IMR-90 (cell line): ENCODE measurements around the gene CYP19A1. TPM values are rescaled to one million over a fixed set of nuclear protein-coding genes. Genes with fewer than 3 reads are reported as not detected.

ENCODE experiments used
- ATAC-seq: fragments of 200-7000 bp; cut with Tn5 transposase; 2 replicates; pipeline ENCODE4 v1.9.1; 2020; ENCODE audit warnings: low read depth, mild to moderate bottlenecking, moderate library complexity
- BruUV-seq: library from RNA; stranded (reverse); fragments of 400-500 nt; replicated peaks from 2 replicates; lab custom pipeline; 2021; lab: Mats Ljungman, UMichigan
- CTCF ChIA-PET: fragments of 300-600 bp; formaldehyde crosslinking; extraction: SDS; loops from one replicate; lab custom pipeline; 2021; ENCODE audit warnings: antibody characterized with exemption; lab: Yijun Ruan, JAX
- POLR2A ChIA-PET: fragments of 300-600 bp; sonication (Branson Sonifier 250); formaldehyde crosslinking; loops from one replicate; lab custom pipeline; 2022; ENCODE audit warnings: antibody characterized with exemption; ENCODE audit not compliant: unreplicated experiment; lab: Charles Lee
- DNase-seq: peaks from one replicate; pipeline ENCODE4 v3.0.0; 2013
- H2AFZ ChIP-seq: replicated peaks from 2 replicates; pipeline ENCODE3; 2013; ENCODE audit warnings: low read length, mild to moderate bottlenecking; ENCODE audit not compliant: poor library complexity
- H2AK5ac ChIP-seq: 2 replicates; pipeline ENCODE4 v1.6.1; 2013; ENCODE audit warnings: low read depth, low read length, inconsistent platforms
- H2AK9ac ChIP-seq: replicated peaks from 2 replicates; pipeline ENCODE3; 2013; ENCODE audit warnings: mild to moderate bottlenecking, low read depth, low read length, moderate library complexity; ENCODE audit not compliant: poor library complexity
- H2BK120ac ChIP-seq: 2 replicates; pipeline ENCODE4 v1.6.1; 2013; ENCODE audit warnings: low read depth, low read length, inconsistent platforms
- H2BK15ac ChIP-seq: 3 replicates; pipeline ENCODE4 v1.6.1; 2013; ENCODE audit warnings: low read depth, low read length, inconsistent platforms
- H2BK20ac ChIP-seq: 2 replicates; pipeline ENCODE4 v1.6.1; 2013; ENCODE audit warnings: low read depth, mild to moderate bottlenecking, inconsistent platforms, low read length, moderate library complexity
- H2BK5ac ChIP-seq: 2 replicates; pipeline ENCODE4 v1.6.1; 2013; ENCODE audit warnings: mild to moderate bottlenecking, low read depth, low read length, inconsistent platforms; ENCODE audit not compliant: poor library complexity, severe bottlenecking
- H3K14ac ChIP-seq: replicated peaks from 2 replicates; pipeline ENCODE4 v1.6.1; 2013; ENCODE audit warnings: low read depth, low read length, inconsistent platforms
- H3K18ac ChIP-seq: 2 replicates; pipeline ENCODE4 v1.6.1; 2013; ENCODE audit warnings: low read depth, low read length, control low read depth
- H3K23ac ChIP-seq: 2 replicates; pipeline ENCODE4 v1.6.1; 2013; ENCODE audit warnings: low read depth, low read length, inconsistent platforms
- H3K27ac ChIP-seq: 2 replicates; pipeline ENCODE4 v1.5.1; 2013; ENCODE audit warnings: mild to moderate bottlenecking, control low read depth, low read length; ENCODE audit not compliant: insufficient read depth
- H3K27me3 ChIP-seq: 2 replicates; pipeline ENCODE4 v1.6.1; 2013; ENCODE audit warnings: low read length; ENCODE audit not compliant: control insufficient read depth, insufficient read depth
- H3K36me3 ChIP-seq: 2 replicates; pipeline ENCODE4 v1.6.1; 2013; ENCODE audit warnings: low read length, mixed read lengths; ENCODE audit not compliant: control insufficient read depth, insufficient read depth
- H3K4ac ChIP-seq: 2 replicates; pipeline ENCODE4 v1.6.1; 2013; ENCODE audit warnings: low read depth, low read length, inconsistent platforms
- H3K4me1 ChIP-seq: 2 replicates; pipeline ENCODE4 v1.6.1; 2013; ENCODE audit warnings: low read length, mixed read lengths; ENCODE audit not compliant: control insufficient read depth, insufficient read depth
- H3K4me2 ChIP-seq: 2 replicates; pipeline ENCODE4 v1.6.1; 2013; ENCODE audit warnings: low read depth, mild to moderate bottlenecking, control low read depth, low read length, moderate library complexity
- H3K4me3 ChIP-seq: 2 replicates; pipeline ENCODE4 v1.5.1; 2013; ENCODE audit warnings: low read depth, mild to moderate bottlenecking, control low read depth, low read length, moderate library complexity; ENCODE audit not compliant: insufficient read depth
- H3K56ac ChIP-seq: 2 replicates; pipeline ENCODE4 v1.6.1; 2013; ENCODE audit warnings: low read length, inconsistent platforms; ENCODE audit not compliant: insufficient read depth; ENCODE audit errors: extremely low read depth
- H3K79me1 ChIP-seq, 2 experiments: 2 replicates each; pipeline ENCODE4 v1.6.1; 2013; ENCODE audit warnings: low read length in 2 of 2, inconsistent platforms in 1 of 2, low read depth in 1 of 2
- H3K9ac ChIP-seq: 2 replicates; pipeline ENCODE4 v1.6.1; 2013; ENCODE audit warnings: low read depth, low read length, control low read depth
- H3K9me1 ChIP-seq: 2 replicates; pipeline ENCODE4 v1.6.1; 2013; ENCODE audit warnings: low read length, inconsistent platforms; ENCODE audit not compliant: insufficient read depth
- H3K9me3 ChIP-seq: 2 replicates; pipeline ENCODE4 v1.6.1; 2013; ENCODE audit warnings: low read length; ENCODE audit not compliant: control insufficient read depth, insufficient read depth
- H4K20me1 ChIP-seq: 2 replicates; pipeline ENCODE4 v1.6.1; 2013; ENCODE audit warnings: low read length, inconsistent platforms; ENCODE audit not compliant: insufficient read depth
- H4K5ac ChIP-seq: 2 replicates; pipeline ENCODE4 v1.6.1; 2013; ENCODE audit warnings: mild to moderate bottlenecking, low read depth, low read length, control low read depth
- H4K8ac ChIP-seq, 2 experiments: 2 replicates each; pipeline ENCODE4 v1.6.1; 2013; ENCODE audit warnings: low read depth in 2 of 2, low read length in 2 of 2, control low read depth in 1 of 2, inconsistent platforms in 1 of 2
- H4K91ac ChIP-seq: 2 replicates; pipeline ENCODE4 v1.6.1; 2013; ENCODE audit warnings: low read depth, low read length, inconsistent platforms; ENCODE audit not compliant: insufficient read depth
- BHLHE40 ChIP-seq: fragments of 150-350 bp; IDR thresholded peaks from 2 replicates; pipeline ENCODE4 v1.6.1; 2016; ENCODE audit warnings: mild to moderate bottlenecking, low read depth, low read length
- CEBPB ChIP-seq: IDR thresholded peaks from 2 replicates; pipeline ENCODE4 v1.6.1; 2012; ENCODE audit warnings: low read depth, low read length, improper control_type of control experiment
- CHD1 ChIP-seq: IDR thresholded peaks from 2 replicates; pipeline ENCODE4 v1.6.1; 2012; ENCODE audit warnings: low read depth, low read length, improper control_type of control experiment
- CTCF ChIP-seq: conservative IDR thresholded peaks from 2 replicates; pipeline ENCODE4 v1.5.1; 2012; ENCODE audit warnings: mild to moderate bottlenecking, low read depth, low read length, improper control_type of control experiment
- FOS ChIP-seq: fragments of 150-350 bp; IDR thresholded peaks from 2 replicates; pipeline ENCODE4 v1.6.1; 2016; ENCODE audit warnings: low read depth, low read length
- MAFK ChIP-seq: IDR thresholded peaks from 2 replicates; pipeline ENCODE4 v1.6.1; 2012; ENCODE audit warnings: low read depth, low read length, improper control_type of control experiment
- MAZ ChIP-seq: IDR thresholded peaks from 2 replicates; pipeline ENCODE4 v1.6.1; 2012; ENCODE audit warnings: low read depth, mild to moderate bottlenecking, low read length, improper control_type of control experiment, moderate library complexity, borderline replicate concordance
- MXI1 ChIP-seq: IDR thresholded peaks from 2 replicates; pipeline ENCODE4 v1.6.1; 2012; ENCODE audit warnings: low read depth, mild to moderate bottlenecking, low read length, moderate library complexity, borderline replicate concordance
- NFE2L2 ChIP-seq: fragments of 150-350 bp; IDR thresholded peaks from 2 replicates; pipeline ENCODE4 v1.6.1; 2016; ENCODE audit warnings: low read depth, mild to moderate bottlenecking, low read length
- POLR2A ChIP-seq: IDR thresholded peaks from 2 replicates; pipeline ENCODE4 v1.6.1; 2012; ENCODE audit warnings: mild to moderate bottlenecking, low read depth, low read length
- RAD21 ChIP-seq: IDR thresholded peaks from 2 replicates; pipeline ENCODE4 v1.6.1; 2012; ENCODE audit warnings: low read length, improper control_type of control experiment
- RFX5 ChIP-seq: IDR thresholded peaks from 2 replicates; pipeline ENCODE4 v1.8.0; 2012; ENCODE audit warnings: low read depth, mild to moderate bottlenecking, low read length, moderate library complexity
- SMC3 ChIP-seq: fragments of 150-350 bp; IDR thresholded peaks from 2 replicates; pipeline ENCODE4 v1.6.1; 2016; ENCODE audit warnings: low read depth, mild to moderate bottlenecking, antibody characterized with exemption, low read length, moderate library complexity
- WGBS, 2 experiments: methylation state at CpG; one replicate each; pipeline versions ENCODE4 v1.1.5 to v1.1.7; 2013; ENCODE audit warnings: missing lambda C conversion rate in 2 of 2; ENCODE audit not compliant: insufficient read length in 1 of 2; ENCODE audit errors: extremely low coverage in 2 of 2; 5-methylcytosine and 5-hydroxymethylcytosine counted together
- dilution Hi-C: fragments of 300-500 bp; cut with HindIII; formaldehyde crosslinking; loops from one replicate; pipeline ENCODE4 v1.14.3; 2018; ENCODE audit warnings: low sequenced_read_pairs; ENCODE audit not compliant: unreplicated experiment
- in situ Hi-C: fragments of 300-500 bp; cut with MboI; formaldehyde crosslinking; loops from 3 replicates; pipeline ENCODE4 v1.14.3; 2019; ENCODE audit warnings: low sequenced_read_pairs, inconsistent platforms, mixed read lengths
- intact Hi-C: fragments of 100-400 bp; cut with micrococcal nuclease; formaldehyde crosslinking; loops from 2 replicates; pipeline ENCODE4 v1.10.0; 2022
- polyA plus RNA-seq, 3 experiments: library from polyadenylated mRNA; depleted of rRNA; stranded (reverse); fragments of >200 nt; gene quantifications; 2 replicates each; pipeline ENCODE4 v1.2.3, GENCODE V29; 2012; ENCODE audit warnings: low replicate concordance in 1 of 3
- total RNA-seq: library from RNA; depleted of rRNA; stranded (reverse); fragments of >200 nt; gene quantifications from 2 replicates; pipeline ENCODE4 v1.2.3, GENCODE V29; 2012
- TF ChIP-seq, protein P1 (sequence below): fragments of 150-350 bp; IDR thresholded peaks from 2 replicates; pipeline ENCODE4 v1.6.1; 2017; ENCODE audit warnings: mild to moderate bottlenecking, antibody characterized with exemption, low read length, low read depth
- TF ChIP-seq, protein P2 (sequence below): fragments of 150-350 bp; IDR thresholded peaks from 2 replicates; pipeline ENCODE4 v1.6.1; 2016; ENCODE audit warnings: low read depth, mild to moderate bottlenecking, low read length, moderate library complexity, borderline replicate concordance

The CYP19A1 gene
- total and polyA plus RNA-seq, 2 of the 4 experiments (the other 2 are of a cell fraction) = not detected

DNA sequence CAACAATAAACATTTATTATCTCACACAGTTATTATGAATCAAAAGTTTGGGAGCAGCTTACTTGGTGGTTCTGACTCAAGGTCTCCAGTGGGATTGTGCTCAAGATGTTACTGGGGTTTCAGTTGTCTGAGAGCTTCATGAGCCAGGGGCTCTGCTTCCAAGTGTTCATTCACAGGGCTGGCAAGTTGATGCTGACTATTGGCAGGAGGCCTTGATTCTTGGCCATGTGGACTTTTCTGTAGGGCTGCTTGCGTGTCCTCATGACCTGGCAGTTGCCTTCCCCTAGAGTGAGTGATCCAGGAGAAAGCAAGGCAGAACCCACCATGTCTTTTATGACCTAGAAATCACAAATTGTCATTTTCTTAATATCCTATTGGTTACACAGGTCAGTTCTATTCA lies 156.5 kb downstream of the CYP19A1 start:
- ChIA-PET POLR2A (no interaction called here), CTCF (interaction anchor here (0.6 to 1.3 kb wide), 3 partner anchors 12 to 20 kb away, joined by 3 to 4 read pairs (median 4); no protein-coding TSS in a partner anchor)
- no peaks in the 10 kb centered on the region for H3K79me1 ChIP-seq
- dilution Hi-C loops (no loop called here), in situ Hi-C loops (no loop called here), intact Hi-C loops (no loop called here)
- H2BK20ac ChIP-seq = no peak overlapping the region
- H3K4me2 ChIP-seq = no peak overlapping the region
- no peak overlapping the region for H4K8ac ChIP-seq
- H3K9ac ChIP-seq = no peak overlapping the region
- H3K23ac ChIP-seq = no peak overlapping the region
- no peak overlapping the region for H4K5ac ChIP-seq
- ATAC-seq = no peak
- H2AFZ ChIP-seq = no peak overlapping the region
- no peak overlapping the region for H3K18ac ChIP-seq
- H4K20me1 ChIP-seq = no peaks in the 10 kb centered on the region
- H2AK5ac ChIP-seq = no peak overlapping the region
- H3K9me3 ChIP-seq = peaks cover 2% of the 10 kb centered on the region; the same call in 1 of the 2 replicates
- no peak overlapping the region for H3K56ac ChIP-seq
- TF ChIP-seq MAZ (no peak), SMC3 (no peak), MXI1 (no peak), FOS (no peak), RAD21 (no peak), CEBPB (no peak), MAFK (no peak), CTCF (no peak), NFE2L2 (no peak), CHD1 (no peak), POLR2A (no peak), RFX5 (no peak), BHLHE40 (no peak)
- TF ChIP-seq, protein P1, sequence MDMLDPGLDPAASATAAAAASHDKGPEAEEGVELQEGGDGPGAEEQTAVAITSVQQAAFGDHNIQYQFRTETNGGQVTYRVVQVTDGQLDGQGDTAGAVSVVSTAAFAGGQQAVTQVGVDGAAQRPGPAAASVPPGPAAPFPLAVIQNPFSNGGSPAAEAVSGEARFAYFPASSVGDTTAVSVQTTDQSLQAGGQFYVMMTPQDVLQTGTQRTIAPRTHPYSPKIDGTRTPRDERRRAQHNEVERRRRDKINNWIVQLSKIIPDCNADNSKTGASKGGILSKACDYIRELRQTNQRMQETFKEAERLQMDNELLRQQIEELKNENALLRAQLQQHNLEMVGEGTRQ = no peak
- TF ChIP-seq, protein P2, sequence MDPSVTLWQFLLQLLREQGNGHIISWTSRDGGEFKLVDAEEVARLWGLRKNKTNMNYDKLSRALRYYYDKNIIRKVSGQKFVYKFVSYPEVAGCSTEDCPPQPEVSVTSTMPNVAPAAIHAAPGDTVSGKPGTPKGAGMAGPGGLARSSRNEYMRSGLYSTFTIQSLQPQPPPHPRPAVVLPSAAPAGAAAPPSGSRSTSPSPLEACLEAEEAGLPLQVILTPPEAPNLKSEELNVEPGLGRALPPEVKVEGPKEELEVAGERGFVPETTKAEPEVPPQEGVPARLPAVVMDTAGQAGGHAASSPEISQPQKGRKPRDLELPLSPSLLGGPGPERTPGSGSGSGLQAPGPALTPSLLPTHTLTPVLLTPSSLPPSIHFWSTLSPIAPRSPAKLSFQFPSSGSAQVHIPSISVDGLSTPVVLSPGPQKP = no peak
- H3K27ac ChIP-seq = no peak overlapping the region
- no peak overlapping the region for H2AK9ac ChIP-seq
- no peak for DNase-seq
- no peaks in the 10 kb centered on the region for H3K36me3 ChIP-seq
- no peak overlapping the region for H3K4me3 ChIP-seq
- no peak overlapping the region for H2BK120ac ChIP-seq
- H3K14ac ChIP-seq = no peak overlapping the region
- H3K4ac ChIP-seq = no peak overlapping the region
- H3K4me1 ChIP-seq = no peaks in the 10 kb centered on the region
- H2BK5ac ChIP-seq = no peak overlapping the region
- no peak overlapping the region for H4K91ac ChIP-seq
- peaks cover 55% of the 10 kb centered on the region for H3K27me3 ChIP-seq
- no CpG with 5 or more reads among the region's 1 CpG for WGBS, 2 experiments
- H3K9me1 ChIP-seq = no peaks in the 10 kb centered on the region
- H2BK15ac ChIP-seq = no peak overlapping the region
- no TSS peak for BruUV-seq
